OCI-M1 (cell line): ENCODE data around the gene COMT.
A peak's percentile ranks its signal among the peaks of the same experiment; 100 is the strongest.
"Not testable (repeated sequence)": the region's sequence is repeated elsewhere in the genome, so short reads cannot be mapped to it uniquely, and the experiment has no call there.

Experiments
- DNase-seq: peaks from one replicate; lab custom pipeline; 2025; lab: John Stamatoyannopoulos, UW

Gene COMT

GRCh38 chr22:19941365-19942082, at the start of gene COMT, which contains the start of gene TXNRD2:
Gene COMT (plus strand): TSS chr22:19941772. CDS start chr22:19962527, 20,755 bp downstream.
Gene TXNRD2 (minus strand): TSS chr22:19941818. CDS start chr22:19941803, 15 bp downstream.
- peak; percentile 88 for DNase-seq

- no peak for DNase-seq
Observed at GRCh38 chr22:19892257-19892879, 49.2 kb upstream of the COMT start.

GRCh38 chr22:19892925-19893324, 48.6 kb upstream of the COMT start:
- DNase-seq, result no peak

GRCh38 chr22:19893363-19893762, 48.2 kb upstream of the COMT start:
- DNase-seq, result no peak

- no peak for DNase-seq
Observed at GRCh38 chr22:19895160-19895849, 46.3 kb upstream of the COMT start.

- DNase-seq, result no peak
Observed at GRCh38 chr22:19896665-19897355, 44.8 kb upstream of the COMT start.

- DNase-seq, result no peak
Observed at GRCh38 chr22:19897726-19898125, 43.8 kb upstream of the COMT start.

- no peak for DNase-seq
Observed at GRCh38 chr22:19898145-19898544, 43.4 kb upstream of the COMT start.

GRCh38 chr22:19898831-19899567, 42.6 kb upstream of the COMT start:
- no peak for DNase-seq

- no peak for DNase-seq
Observed at GRCh38 chr22:19900707-19901436, 40.7 kb upstream of the COMT start.

GRCh38 chr22:19901577-19902244, 39.9 kb upstream of the COMT start:
- no peak for DNase-seq

GRCh38 chr22:19902245-19902715, 39.3 kb upstream of the COMT start:
- DNase-seq, result no peak

- no peak for DNase-seq
Observed at GRCh38 chr22:19903031-19903430, 38.5 kb upstream of the COMT start.

- no peak for DNase-seq
Observed at GRCh38 chr22:19903513-19903912, 38.1 kb upstream of the COMT start.

GRCh38 chr22:19904174-19904856, 37.3 kb upstream of the COMT start:
- DNase-seq, result no peak

GRCh38 chr22:19904935-19905334, 36.6 kb upstream of the COMT start:
- DNase-seq, result no peak

- no peak for DNase-seq
Observed at GRCh38 chr22:19905347-19906276, 36.0 kb upstream of the COMT start.

GRCh38 chr22:19906864-19907263, 34.7 kb upstream of the COMT start:
- DNase-seq, result not testable (repeated sequence)

- DNase-seq, result not testable (repeated sequence)
Observed at GRCh38 chr22:19907902-19908301, 33.7 kb upstream of the COMT start.
